ENCODE results near the gene MYL6. TPM values are rescaled to one million over a fixed set of nuclear protein-coding genes. Genes with fewer than 3 reads are reported as not detected.
A peak's percentile ranks its signal among the peaks of the same experiment; 100 is the strongest.

MYL6 gene
- polyA plus RNA-seq, 1 of the 3 experiments (the other 2 are of a cell fraction) = 4,697 TPM

DNA sequence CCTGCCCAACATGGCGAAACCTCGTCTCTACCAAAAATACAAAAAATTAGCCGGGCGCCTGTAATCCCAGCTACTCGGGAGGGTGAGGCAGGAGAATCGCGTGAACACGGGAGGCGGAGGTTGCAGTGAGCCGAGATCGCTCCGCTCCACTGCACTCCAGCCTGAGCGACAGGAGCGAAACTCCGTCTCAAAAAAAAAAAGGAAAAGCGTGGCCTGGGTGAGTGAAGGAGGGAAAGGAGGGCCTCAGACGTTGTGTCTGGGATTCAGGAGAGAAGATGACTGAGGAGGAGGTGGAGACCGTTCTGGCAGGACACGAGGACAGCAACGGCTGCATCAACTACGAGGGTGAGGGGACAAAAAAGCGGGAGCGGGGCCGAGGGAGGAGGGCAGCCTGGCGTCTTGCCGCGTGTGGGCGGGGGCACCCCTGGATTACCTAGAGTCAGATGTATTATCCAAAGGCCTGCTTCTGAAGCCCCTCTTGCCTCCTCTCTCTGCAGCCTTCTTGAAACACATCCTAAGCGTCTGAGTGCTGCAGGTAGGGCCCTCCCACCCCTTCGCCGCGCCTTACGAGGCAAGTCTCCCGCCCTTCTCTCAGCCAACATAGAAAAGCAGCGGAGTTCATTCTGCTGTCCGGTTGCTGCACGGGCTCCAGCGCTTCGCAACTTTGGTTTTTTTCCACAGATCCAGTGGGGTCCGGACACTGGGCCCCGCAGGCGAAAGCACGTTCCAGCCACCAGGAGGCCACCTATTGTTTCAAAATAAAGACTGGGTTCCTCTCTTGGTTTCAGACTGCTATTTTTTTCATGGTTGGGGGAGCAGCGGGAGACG is 744 bp upstream of the MYL6 start (continued):
- TF ChIP-seq TAF1 (IDR thresholded peaks at IDR 0.05; ENCODE audit: borderline replicate concordance, low read depth, low read length) = 0 out of 2 replicates have a peak, but pooled peaks have one; percentile 27
- peak; percentile 27; the same call in 1 of the 2 replicates for TF ChIP-seq POLR2AphosphoS5 (IDR thresholded peaks at IDR 0.05; ENCODE audit: low read depth, low read length)
- 0 out of 2 replicates have a peak, but pooled peaks have one; percentile 17 for TF ChIP-seq NFIC (IDR thresholded peaks at IDR 0.05; ENCODE audit: borderline replicate concordance)

- peak overlapping the region; percentile 82 to 87 for H3K4me3 ChIP-seq (ENCODE audit: low read depth in 2 of 2, low read length in 1 of 2)
- ChIA-PET CTCF (interaction anchor here (0.6 to 3.6 kb wide), 5 partner anchors 10 to 64 kb away, joined by 3 to 14 read pairs (median 11); partner anchors contain the start of genes ESYT1, SMARCC2 and ZC3H10), POLR2A (interaction anchor here (1.0 to 2.5 kb wide), 8 partner anchors 9 to 41 kb away, joined by 3 to 19 read pairs (median 5); partner anchors contain the start of genes ESYT1, SMARCC2 and ZC3H10)
- H3K9ac ChIP-seq = peak overlapping the region; percentile 94
- peaks cover 42% of the 10 kb centered on the region for H4K20me1 ChIP-seq (ENCODE audit: insufficient read depth)
- H3K79me2 ChIP-seq (ENCODE audit: insufficient read depth) = peaks cover 59% of the 10 kb centered on the region
- peak overlapping the region; percentile 97 for H3K4me2 ChIP-seq
- no peaks in the 10 kb centered on the region for H3K9me2 ChIP-seq
- TF ChIP-seq POLR2AphosphoS5 (IDR thresholded peaks at IDR 0.05; ENCODE audit: low read depth, low read length) (peak; percentile 63), NRF1 (IDR thresholded peaks at IDR 0.05; ENCODE audit: low read depth, low read length) (no peak), PBX3 (IDR thresholded peaks at IDR 0.05) (peak; percentile 58)
- no peaks in the 10 kb centered on the region for H3K27me3 ChIP-seq (ENCODE audit: insufficient read depth)
- no peaks in the 10 kb centered on the region for H3K9me3 ChIP-seq
- DNase-seq = peak; percentile 56
- no peak overlapping the region for H2AFZ ChIP-seq (ENCODE audit: low read depth)
- peaks cover 23 to 32% of the 10 kb centered on the region in 2 experiments; a peak in 3 of 4 replicates for H3K4me1 ChIP-seq (ENCODE audit: control insufficient read depth in 1 of 2, insufficient read depth in 2 of 2, low read depth in 1 of 2, low read length in 1 of 2)
- 6% methylated on average over 6 of the region's 6 CpGs for WGBS (ENCODE audit: low lambda C conversion rate)
- H3K27ac ChIP-seq (ENCODE audit: low read depth in 2 of 2, low read length in 1 of 2) = peak overlapping the region; percentile 82 to 89
- H3K36me3 ChIP-seq (replicated peaks in 1 of 2; ENCODE audit: control insufficient read depth in 1 of 2, insufficient read depth in 2 of 2, low read length in 1 of 2) = peaks cover 52 to 54% of the 10 kb centered on the region in 2 experiments
- peaks cover 55% of the 10 kb centered on the region for H3F3A ChIP-seq (replicated peaks; ENCODE audit: insufficient read depth)
Observed at GRCh38 chr12:56158926-56159461, 835 bp downstream of the MYL6 start.

GRCh38 chr12:56159482-56160192 is 1.5 kb downstream of the MYL6 start:
- Histone ChIP-seq H3K36me3 (replicated peaks in 1 of 2; ENCODE audit: control insufficient read depth in 1 of 2, insufficient read depth in 2 of 2, low read length in 1 of 2) (peaks cover 54 to 55% of the 10 kb centered on the region in 2 experiments), H3K79me2 (ENCODE audit: insufficient read depth) (peaks cover 53% of the 10 kb centered on the region), H3K9me2 (no peaks in the 10 kb centered on the region), H3F3A (replicated peaks; ENCODE audit: insufficient read depth) (peaks cover 60% of the 10 kb centered on the region), H3K9me3 (no peaks in the 10 kb centered on the region), H2AFZ (ENCODE audit: low read depth) (no peak overlapping the region), H3K9ac (peak overlapping the region; percentile 94), H4K20me1 (ENCODE audit: insufficient read depth) (peaks cover 42% of the 10 kb centered on the region), H3K4me2 (peak overlapping the region; percentile 97), H3K27ac (ENCODE audit: low read depth in 2 of 2, low read length in 1 of 2) (peak overlapping the region; percentile 82 to 89; a peak in 3 of 4 replicates), H3K27me3 (ENCODE audit: insufficient read depth) (no peaks in the 10 kb centered on the region), H3K4me3 (ENCODE audit: low read depth in 2 of 2, low read length in 1 of 2) (peak overlapping the region; percentile 82 to 87), H3K4me1 (ENCODE audit: control insufficient read depth in 1 of 2, insufficient read depth in 2 of 2, low read depth in 1 of 2, low read length in 1 of 2) (peaks cover 23 to 28% of the 10 kb centered on the region in 2 experiments; a peak in 3 of 4 replicates)
- POLR2A ChIA-PET = interaction anchor here (1.0 to 2.5 kb wide), 7 partner anchors 8 to 31 kb away, joined by 3 to 19 read pairs (median 4); partner anchors contain the start of genes ESYT1 and SMARCC2
- 47% methylated on average over 4 of the region's 8 CpGs for WGBS (ENCODE audit: low lambda C conversion rate)
- CTCF ChIA-PET = interaction anchor here (0.6 to 3.6 kb wide), 6 partner anchors 8 to 63 kb away, joined by 3 to 14 read pairs (median 8); partner anchors contain the start of genes ESYT1, SMARCC2 and ZC3H10
- TF ChIP-seq RFX5 (IDR thresholded peaks at IDR 0.05; ENCODE audit: low read length) (no peak), SIN3A (IDR thresholded peaks at IDR 0.05; ENCODE audit: borderline replicate concordance, low read depth, low read length) (0 out of 2 replicates have a peak, but pooled peaks have one; percentile 12), PBX3 (IDR thresholded peaks at IDR 0.05) (0 out of 2 replicates have a peak, but pooled peaks have one; percentile 1)
- no peak for DNase-seq

All from SK-N-SH (cell line).